ENCODE measurements around the gene SCYL2.

GRCh38 chr12:100279159-100279558, 12.2 kb downstream of the SCYL2 start:
- TF ChIP-seq TOX (CRISPR knock-in tag; IDR thresholded peaks at IDR 0.05; ENCODE audit: borderline replicate concordance) (no peak), BACH2 (CRISPR knock-in tag; IDR thresholded peaks at IDR 0.05; ENCODE audit: borderline replicate concordance) (no peak), ZFP3 (CRISPR knock-in tag; IDR thresholded peaks at IDR 0.05) (no peak), ZNF8 (CRISPR knock-in tag; IDR thresholded peaks at IDR 0.05) (no peak), PPARA (CRISPR knock-in tag; IDR thresholded peaks at IDR 0.05; ENCODE audit: borderline replicate concordance) (no peak), ARNTL (CRISPR knock-in tag; IDR thresholded peaks at IDR 0.05; ENCODE audit: borderline replicate concordance, low read depth) (no peak), ZNF70 (CRISPR knock-in tag; IDR thresholded peaks at IDR 0.05) (no peak), ZFP30 (CRISPR knock-in tag; IDR thresholded peaks at IDR 0.05) (no peak), CSRNP3 (CRISPR knock-in tag; IDR thresholded peaks at IDR 0.05) (no peak)
- TF ChIP-seq, protein P1, sequence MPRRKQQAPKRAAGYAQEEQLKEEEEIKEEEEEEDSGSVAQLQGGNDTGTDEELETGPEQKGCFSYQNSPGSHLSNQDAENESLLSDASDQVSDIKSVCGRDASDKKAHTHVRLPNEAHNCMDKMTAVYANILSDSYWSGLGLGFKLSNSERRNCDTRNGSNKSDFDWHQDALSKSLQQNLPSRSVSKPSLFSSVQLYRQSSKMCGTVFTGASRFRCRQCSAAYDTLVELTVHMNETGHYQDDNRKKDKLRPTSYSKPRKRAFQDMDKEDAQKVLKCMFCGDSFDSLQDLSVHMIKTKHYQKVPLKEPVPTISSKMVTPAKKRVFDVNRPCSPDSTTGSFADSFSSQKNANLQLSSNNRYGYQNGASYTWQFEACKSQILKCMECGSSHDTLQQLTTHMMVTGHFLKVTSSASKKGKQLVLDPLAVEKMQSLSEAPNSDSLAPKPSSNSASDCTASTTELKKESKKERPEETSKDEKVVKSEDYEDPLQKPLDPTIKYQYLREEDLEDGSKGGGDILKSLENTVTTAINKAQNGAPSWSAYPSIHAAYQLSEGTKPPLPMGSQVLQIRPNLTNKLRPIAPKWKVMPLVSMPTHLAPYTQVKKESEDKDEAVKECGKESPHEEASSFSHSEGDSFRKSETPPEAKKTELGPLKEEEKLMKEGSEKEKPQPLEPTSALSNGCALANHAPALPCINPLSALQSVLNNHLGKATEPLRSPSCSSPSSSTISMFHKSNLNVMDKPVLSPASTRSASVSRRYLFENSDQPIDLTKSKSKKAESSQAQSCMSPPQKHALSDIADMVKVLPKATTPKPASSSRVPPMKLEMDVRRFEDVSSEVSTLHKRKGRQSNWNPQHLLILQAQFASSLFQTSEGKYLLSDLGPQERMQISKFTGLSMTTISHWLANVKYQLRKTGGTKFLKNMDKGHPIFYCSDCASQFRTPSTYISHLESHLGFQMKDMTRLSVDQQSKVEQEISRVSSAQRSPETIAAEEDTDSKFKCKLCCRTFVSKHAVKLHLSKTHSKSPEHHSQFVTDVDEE (CRISPR knock-in tag; IDR thresholded peaks at IDR 0.05) = no peak
